ENCODE measurements around the gene PRPF40B.

PRPF40B gene

GRCh38 chr12:49612210-49612609 is 11.2 kb upstream of the PRPF40B start:
- no peak for TF ChIP-seq CTCF (IDR thresholded peaks at IDR 0.05; ENCODE audit: low read depth, low read length)
- no peak for DNase-seq (ENCODE audit: extremely low read depth, low read depth)

DNA sequence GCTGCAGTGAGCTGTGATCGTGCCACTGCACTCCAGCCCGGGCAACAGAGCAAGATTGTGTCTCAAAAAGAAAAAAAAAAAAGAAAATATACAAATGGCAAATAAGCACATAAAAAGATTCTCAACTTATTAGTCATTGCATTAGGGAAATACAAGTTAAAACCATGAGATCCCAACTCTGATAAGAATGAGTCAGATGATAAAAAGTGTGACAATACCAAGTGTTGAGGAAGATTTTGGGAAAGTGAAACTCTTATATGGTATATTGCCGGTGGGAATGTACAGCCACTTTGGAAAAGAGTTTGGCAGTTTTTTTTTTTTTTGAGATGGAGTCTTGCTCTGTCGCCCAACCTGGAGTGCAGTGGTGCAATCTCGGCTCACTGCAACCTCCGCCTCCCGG is 7.6 kb upstream of the PRPF40B start:
- no peak for DNase-seq (ENCODE audit: extremely low read depth, low read depth)
- TF ChIP-seq CTCF (IDR thresholded peaks at IDR 0.05; ENCODE audit: low read depth, low read length): no peak

- TF ChIP-seq CTCF (IDR thresholded peaks at IDR 0.05; ENCODE audit: low read depth, low read length): no peak
- DNase-seq (ENCODE audit: extremely low read depth, low read depth): no peak
Measured at GRCh38 chr12:49616533-49617219, 6.7 kb upstream of the PRPF40B start.

GRCh38 chr12:49618576-49618975 is 4.8 kb upstream of the PRPF40B start:
- no peak for TF ChIP-seq CTCF (IDR thresholded peaks at IDR 0.05; ENCODE audit: low read depth, low read length)
- DNase-seq (ENCODE audit: extremely low read depth, low read depth): no peak

DNA sequence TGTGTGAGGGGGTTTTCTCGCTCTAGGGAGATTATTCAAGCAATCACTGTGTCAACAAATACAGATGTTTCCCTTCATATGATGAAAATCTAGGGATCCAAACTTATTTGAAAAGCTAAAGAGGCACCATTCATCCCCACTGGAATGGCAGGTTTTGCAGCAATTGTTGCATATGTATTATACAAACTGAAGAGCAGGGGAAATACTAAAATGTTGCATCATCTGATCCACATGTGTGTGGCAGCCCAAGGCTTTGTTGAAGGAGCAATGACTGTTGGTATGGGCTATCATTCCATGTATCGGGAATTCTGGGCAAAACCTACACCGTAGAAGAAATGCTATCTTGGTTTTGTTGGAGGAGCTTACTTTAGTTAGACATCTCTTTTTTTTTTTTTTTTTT is 4.1 kb upstream of the PRPF40B start:
- no peak for DNase-seq (ENCODE audit: extremely low read depth, low read depth)
- TF ChIP-seq CTCF (IDR thresholded peaks at IDR 0.05; ENCODE audit: low read depth, low read length): no peak

- DNase-seq (ENCODE audit: extremely low read depth, low read depth): no peak
- no peak for TF ChIP-seq CTCF (IDR thresholded peaks at IDR 0.05; ENCODE audit: low read depth, low read length)
Measured at GRCh38 chr12:49621651-49622500, 1.5 kb upstream of the PRPF40B start.

GRCh38 chr12:49622501-49623141 is 740 bp upstream of the PRPF40B start:
- no peak for TF ChIP-seq CTCF (IDR thresholded peaks at IDR 0.05; ENCODE audit: low read depth, low read length)
- no peak for DNase-seq (ENCODE audit: extremely low read depth, low read depth)
